ENCODE results near the gene C1QL1. TPM values are rescaled to one million over a fixed set of nuclear protein-coding genes. Genes with fewer than 3 reads are reported as not detected.

The C1QL1 gene
- total and polyA plus RNA-seq, 2 of the 13 experiments (the other 11 are each of a cell fraction or from before 2014, with no cell fraction given): 0.11 TPM

DNA sequence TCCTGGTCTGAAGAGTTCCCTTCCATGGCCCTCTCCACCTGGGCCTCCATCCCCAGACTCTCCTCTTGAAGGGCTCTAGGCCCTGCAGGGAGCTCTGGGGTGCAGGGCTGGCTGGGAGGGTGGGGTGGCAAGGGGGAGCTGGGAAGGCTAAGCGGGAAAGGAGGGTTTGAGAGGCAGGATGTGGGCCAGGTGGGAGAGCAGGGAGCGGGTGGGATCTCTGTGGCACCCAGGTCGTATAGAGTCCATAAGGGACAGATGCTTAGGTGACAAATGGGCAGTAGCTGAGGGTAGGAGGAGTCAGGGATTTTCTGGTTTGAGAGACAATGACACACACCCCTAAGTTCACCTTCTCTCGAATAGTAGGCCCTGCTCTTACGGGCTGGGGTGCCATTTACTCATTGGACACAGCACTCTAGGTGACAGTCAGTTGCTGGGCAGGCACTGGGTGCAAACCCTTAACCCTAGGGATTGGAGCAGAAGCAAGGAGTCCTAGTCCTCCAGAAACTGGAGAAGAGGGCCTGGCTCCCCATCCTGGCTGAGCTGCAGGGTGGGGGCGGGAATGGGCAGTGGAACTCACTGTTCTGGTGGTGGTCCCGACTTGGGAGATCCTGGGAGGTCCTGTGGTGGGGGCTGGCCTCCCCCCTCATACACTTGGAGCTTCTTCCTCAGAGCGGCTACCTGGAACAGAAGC, 35.9 kb downstream of the C1QL1 start (continued):
- TF ChIP-seq EP300 (IDR thresholded peaks at IDR 0.05; ENCODE audit: low read depth in 2 of 2, low read length in 2 of 2) (no peak), EP300 (CRISPR knock-in tag; IDR thresholded peaks at IDR 0.05; ENCODE audit: borderline replicate concordance) (no peak), TSC22D2 (CRISPR knock-in tag; IDR thresholded peaks at IDR 0.05; ENCODE audit: borderline replicate concordance) (no peak), LCORL (IDR thresholded peaks at IDR 0.05) (no peak), LCORL (CRISPR knock-in tag; IDR thresholded peaks at IDR 0.05) (no peak)

DNA sequence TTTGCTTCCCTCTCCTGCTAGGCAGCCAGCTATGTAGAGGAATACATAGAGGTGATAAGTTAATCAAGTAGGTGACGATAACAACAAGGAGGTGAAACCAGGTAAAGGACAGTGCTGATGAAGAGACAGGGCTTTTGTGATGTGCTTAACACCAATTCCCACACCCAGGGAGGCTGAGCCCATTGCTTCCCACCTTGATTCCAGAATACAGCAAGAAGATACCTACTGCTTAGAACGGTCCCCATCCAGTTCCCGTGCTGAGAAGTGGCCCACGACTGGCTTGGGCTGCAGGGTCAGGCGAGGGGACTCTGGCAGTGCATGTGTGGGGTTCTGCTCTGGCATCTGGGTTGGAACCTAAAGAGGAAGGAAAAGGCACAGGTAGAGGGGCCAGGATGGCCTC, 36.7 kb downstream of the C1QL1 start:
- ATAC-seq (no peak), FAIRE-seq (no peak), DNase-seq (ENCODE audit: low spot score) (no peak)
- in situ Hi-C loops (cut with HindIII; ENCODE audit: extremely low pct_ligation_motif_present, low pct_unique_long_range_greater_than_20kb): no loop called here
- CTCF ChIA-PET (ENCODE audit: low intra/inter-chr PET ratio, low total read pairs): no interaction called here
- Histone ChIP-seq H3K9ac (ENCODE audit: insufficient read depth, low read depth, low read length) (no peak overlapping the region), H3K36me3 (replicated peaks in 1 of 2; ENCODE audit: control insufficient read depth in 1 of 2, insufficient read depth in 2 of 2, low read length in 2 of 2) (peaks cover 63 to 96% of the 10 kb centered on the region in 2 experiments), H3K4me2 (ENCODE audit: low read depth, low read length) (no peak overlapping the region), H3K4me3 (replicated peaks in 1 of 3; ENCODE audit: insufficient read depth in 1 of 3, low read depth in 2 of 3, low read length in 3 of 3) (no peak overlapping the region), H3K27ac (ENCODE audit: extremely low read length, insufficient read depth, low read length) (no peak overlapping the region), H2AFZ (ENCODE audit: low read length) (no peak overlapping the region), H4K20me1 (ENCODE audit: insufficient read depth, low read length) (no peaks in the 10 kb centered on the region), H3K9me3 (ENCODE audit: low read length) (no peaks in the 10 kb centered on the region), H3K79me2 (ENCODE audit: insufficient read depth, low read length) (no peaks in the 10 kb centered on the region), H3K4me1 (ENCODE audit: insufficient read depth, low read length) (no peaks in the 10 kb centered on the region), H3K27me3 (ENCODE audit: control insufficient read depth in 1 of 2, insufficient read depth in 2 of 2, low read length in 2 of 2) (no peaks in the 10 kb centered on the region)
- WGBS (ENCODE audit: low lambda C conversion rate): 95% methylated on average over 5 of the region's 5 CpGs
- TF ChIP-seq FOXP1 (IDR thresholded peaks at IDR 0.05) (no peak), FOXP1 (CRISPR knock-in tag; IDR thresholded peaks at IDR 0.05) (no peak), RFX5 (IDR thresholded peaks at IDR 0.05; ENCODE audit: low read depth, low read length) (no peak)
- no TSS peak for BruUV-seq (replicated peaks)
- POLR2A ChIA-PET: interaction anchor here (0.5 kb wide), 1 partner anchor 65 kb away, joined by 3 read pairs; no protein-coding TSS in a partner anchor
- intact Hi-C loops (cut with micrococcal nuclease; ENCODE audit: unreplicated experiment): no loop called here

DNA sequence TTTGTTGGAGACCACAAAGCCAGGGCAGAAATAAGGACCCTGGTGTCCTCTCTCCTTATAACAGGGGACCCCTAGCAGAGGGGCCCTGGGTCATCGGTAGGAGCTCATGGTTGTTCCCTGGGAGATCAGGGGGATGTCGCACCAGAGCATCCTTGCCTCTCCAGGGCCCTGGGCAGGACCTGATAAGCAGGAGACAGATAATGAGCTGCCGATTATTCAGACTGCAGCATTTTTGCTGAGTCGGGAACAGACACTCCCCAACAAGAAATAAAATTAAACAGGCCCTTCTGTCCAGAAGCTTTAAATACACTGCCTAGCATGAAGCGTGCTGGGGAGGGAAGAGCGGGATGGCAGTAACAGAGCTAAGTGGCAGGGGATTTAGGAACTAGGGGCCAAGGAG, 37.4 kb downstream of the C1QL1 start:
- Histone ChIP-seq H4K20me1 (ENCODE audit: insufficient read depth, low read length) (no peaks in the 10 kb centered on the region), H3K9me3 (ENCODE audit: low read length) (no peaks in the 10 kb centered on the region), H3K4me1 (ENCODE audit: insufficient read depth, low read length) (no peaks in the 10 kb centered on the region), H3K27me3 (ENCODE audit: control insufficient read depth in 1 of 2, insufficient read depth in 2 of 2, low read length in 2 of 2) (no peaks in the 10 kb centered on the region), H2AFZ (ENCODE audit: low read length) (no peak overlapping the region), H3K79me2 (ENCODE audit: insufficient read depth, low read length) (no peaks in the 10 kb centered on the region), H3K4me3 (replicated peaks in 1 of 3; ENCODE audit: insufficient read depth in 1 of 3, low read depth in 2 of 3, low read length in 3 of 3) (no peak overlapping the region), H3K27ac (ENCODE audit: extremely low read length, insufficient read depth, low read length) (no peak overlapping the region), H3K4me2 (ENCODE audit: low read depth, low read length) (no peak overlapping the region), H3K9ac (ENCODE audit: insufficient read depth, low read depth, low read length) (no peak overlapping the region), H3K36me3 (replicated peaks in 1 of 2; ENCODE audit: control insufficient read depth in 1 of 2, insufficient read depth in 2 of 2, low read length in 2 of 2) (peaks cover 61 to 96% of the 10 kb centered on the region in 2 experiments)
- TF ChIP-seq MAFK (conservative IDR thresholded peaks at IDR 0.05 in 1 of 2, IDR thresholded peaks at IDR 0.05 in 1 of 2; ENCODE audit: low read length in 2 of 2) (peak; percentile 89 to 94), ZSCAN9 (CRISPR knock-in tag; IDR thresholded peaks at IDR 0.05; ENCODE audit: borderline replicate concordance) (no peak), MAFF (IDR thresholded peaks at IDR 0.05; ENCODE audit: low read depth, low read length) (peak; percentile 90)
- BruUV-seq (replicated peaks): no TSS peak
- intact Hi-C loops (cut with micrococcal nuclease; ENCODE audit: unreplicated experiment): no loop called here
- ChIA-PET POLR2A (no interaction called here), CTCF (ENCODE audit: low intra/inter-chr PET ratio, low total read pairs) (no interaction called here)
- WGBS (ENCODE audit: low lambda C conversion rate): 95% methylated on average over 6 of the region's 6 CpGs
- no peak for FAIRE-seq
- DNase-seq (ENCODE audit: low spot score): no peak
- ATAC-seq: no peak
- in situ Hi-C loops (cut with HindIII; ENCODE audit: extremely low pct_ligation_motif_present, low pct_unique_long_range_greater_than_20kb): no loop called here

Data from HepG2 (cell line).